Stimulated activated CD4-positive, alpha-beta T cell treated with anti-CD3 and anti-CD28 coated beads, Interleukin-1b, Interleukin-23, amount 100 ng/mL, for 24 hours (primary cell): ENCODE data around the gene PKNOX1.
"Not testable (repeated sequence)": the region's sequence is repeated elsewhere in the genome, so short reads cannot be mapped to it uniquely, and the experiment has no call there.

ENCODE experiments used
- DNase-seq, 4 experiments: peaks; one replicate each; pipeline ENCODE4 v3.0.0-alpha.2; 2020; ENCODE audit warnings: low read depth in 4 of 4, low spot score in 1 of 4

PKNOX1 gene

GRCh38 chr21:43044547-43044946, 70.2 kb downstream of the PKNOX1 start:
- DNase-seq, result not testable (repeated sequence)

GRCh38 chr21:43045165-43045875, 71.0 kb downstream of the PKNOX1 start:
- not testable (repeated sequence) for DNase-seq

- not testable (repeated sequence) for DNase-seq
Measured at GRCh38 chr21:43045876-43046821, 71.8 kb downstream of the PKNOX1 start.

- DNase-seq, result not testable (repeated sequence)
Measured at GRCh38 chr21:43053112-43053511, 78.8 kb downstream of the PKNOX1 start.

- not testable (repeated sequence) for DNase-seq
Measured at GRCh38 chr21:43062955-43063664, 88.7 kb downstream of the PKNOX1 start.

GRCh38 chr21:43064265-43064917, 90.0 kb downstream of the PKNOX1 start:
- DNase-seq, result not testable (repeated sequence)

- not testable (repeated sequence) for DNase-seq
Measured at GRCh38 chr21:43065991-43066390, 91.6 kb downstream of the PKNOX1 start.

- not testable (repeated sequence) for DNase-seq
Measured at GRCh38 chr21:43066690-43067089, 92.3 kb downstream of the PKNOX1 start.

GRCh38 chr21:43068065-43068464, 93.7 kb downstream of the PKNOX1 start:
- not testable (repeated sequence) for DNase-seq

GRCh38 chr21:43069682-43070081, 95.3 kb downstream of the PKNOX1 start:
- not testable (repeated sequence) for DNase-seq

GRCh38 chr21:43072742-43073141, 98.4 kb downstream of the PKNOX1 start:
- DNase-seq, result not testable (repeated sequence)

- DNase-seq, result not testable (repeated sequence)
Measured at GRCh38 chr21:43074401-43075169, 100.2 kb downstream of the PKNOX1 start.

- not testable (repeated sequence) for DNase-seq
Measured at GRCh38 chr21:43075170-43076022, 101.0 kb downstream of the PKNOX1 start, which contains the start of gene CBS. CBS (minus strand) TSS chr21:43075835; CDS start chr21:43072193, 3,642 bp downstream.

- DNase-seq, result not testable (repeated sequence)
Measured at GRCh38 chr21:43076023-43076637, 101.8 kb downstream of the PKNOX1 start.

GRCh38 chr21:43076643-43077042, 102.3 kb downstream of the PKNOX1 start:
- DNase-seq, result not testable (repeated sequence)

GRCh38 chr21:43082587-43083300, 108.4 kb downstream of the PKNOX1 start:
- DNase-seq, result not testable (repeated sequence)
